ENCODE results near the gene RAD51B. TPM values are rescaled to one million over a fixed set of nuclear protein-coding genes. Genes with fewer than 3 reads are reported as not detected.
A peak's percentile ranks its signal among the peaks of the same experiment; 100 is the strongest.

Gene RAD51B
- total RNA-seq, 4 donors from 2014 or later = 19.6 to 39.7 (median 25.4) TPM

DNA sequence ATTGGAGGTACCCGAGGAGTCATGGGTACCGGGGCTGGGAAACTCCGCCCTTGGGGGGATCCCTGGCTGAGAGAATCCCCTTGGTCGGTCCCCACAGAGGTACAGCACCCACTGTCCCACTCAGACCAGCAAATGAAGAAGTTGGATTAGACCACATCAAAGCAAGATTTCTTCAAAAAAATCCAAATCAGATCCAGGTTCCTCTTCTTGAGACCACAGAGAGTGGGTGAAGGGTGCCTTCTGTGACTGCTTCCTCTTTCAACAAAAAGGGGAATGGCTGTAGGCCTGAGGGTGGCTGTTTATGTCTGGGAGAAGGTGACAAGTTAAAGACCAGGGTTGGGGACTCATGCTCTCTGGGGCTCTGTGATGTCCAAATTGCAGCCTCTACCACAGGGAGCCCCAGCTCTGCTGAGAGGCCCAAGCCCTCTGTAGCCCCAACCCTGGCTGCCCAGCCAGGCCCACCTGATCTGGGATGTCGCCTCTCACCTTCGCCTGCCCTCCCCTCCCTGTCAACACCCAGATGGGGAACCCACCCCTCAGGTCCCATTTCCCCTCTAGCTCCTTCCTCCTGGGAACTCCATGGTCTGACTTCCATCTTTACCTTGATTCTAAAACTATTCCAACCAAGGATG lies 922.4 kb downstream of the RAD51B start:
- H3K4me1 ChIP-seq = no peaks in the 10 kb centered on the region
- WGBS = 88% methylated on average over 6 of the region's 6 CpGs
- peak in 1 of 2 donors; percentile 47 for DNase-seq (ENCODE audit: low spot score in 2 of 2)
- H3K9me3 ChIP-seq = peaks cover 3% of the 10 kb centered on the region
- no peaks in the 10 kb centered on the region for H3K27me3 ChIP-seq
- TF ChIP-seq, protein P1, sequence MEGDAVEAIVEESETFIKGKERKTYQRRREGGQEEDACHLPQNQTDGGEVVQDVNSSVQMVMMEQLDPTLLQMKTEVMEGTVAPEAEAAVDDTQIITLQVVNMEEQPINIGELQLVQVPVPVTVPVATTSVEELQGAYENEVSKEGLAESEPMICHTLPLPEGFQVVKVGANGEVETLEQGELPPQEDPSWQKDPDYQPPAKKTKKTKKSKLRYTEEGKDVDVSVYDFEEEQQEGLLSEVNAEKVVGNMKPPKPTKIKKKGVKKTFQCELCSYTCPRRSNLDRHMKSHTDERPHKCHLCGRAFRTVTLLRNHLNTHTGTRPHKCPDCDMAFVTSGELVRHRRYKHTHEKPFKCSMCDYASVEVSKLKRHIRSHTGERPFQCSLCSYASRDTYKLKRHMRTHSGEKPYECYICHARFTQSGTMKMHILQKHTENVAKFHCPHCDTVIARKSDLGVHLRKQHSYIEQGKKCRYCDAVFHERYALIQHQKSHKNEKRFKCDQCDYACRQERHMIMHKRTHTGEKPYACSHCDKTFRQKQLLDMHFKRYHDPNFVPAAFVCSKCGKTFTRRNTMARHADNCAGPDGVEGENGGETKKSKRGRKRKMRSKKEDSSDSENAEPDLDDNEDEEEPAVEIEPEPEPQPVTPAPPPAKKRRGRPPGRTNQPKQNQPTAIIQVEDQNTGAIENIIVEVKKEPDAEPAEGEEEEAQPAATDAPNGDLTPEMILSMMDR (IDR thresholded peaks at IDR 0.05) = no peak
- TF ChIP-seq POLR2AphosphoS5 (IDR thresholded peaks at IDR 0.05) (no peak), EP300 (IDR thresholded peaks at IDR 0.05) (no peak), POLR2A (IDR thresholded peaks at IDR 0.05) (no peak)
- H3K27ac ChIP-seq = no peak overlapping the region
- H3K36me3 ChIP-seq = no peaks in the 10 kb centered on the region
- H3K4me3 ChIP-seq = no peak overlapping the region

DNA sequence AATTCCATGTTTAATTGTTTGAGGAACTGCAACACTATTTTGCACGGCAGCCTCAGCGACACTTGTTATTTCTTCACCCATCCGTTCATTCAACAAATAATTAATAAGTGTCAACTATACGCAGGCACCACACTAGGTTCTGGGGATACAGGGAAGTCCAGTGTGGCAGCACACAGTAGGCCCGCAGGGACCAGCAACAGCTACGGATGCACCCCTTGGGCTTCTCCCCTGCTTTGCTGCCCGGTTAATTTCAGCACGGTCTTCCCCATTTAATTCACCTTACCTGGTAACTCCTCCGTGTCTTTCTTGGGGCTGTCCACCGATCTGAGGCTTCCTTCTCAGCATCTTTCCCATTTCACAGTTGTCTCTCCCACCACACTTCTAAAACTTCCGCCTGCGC lies 925.0 kb downstream of the RAD51B start:
- peak in 1 of 2 donors; percentile 26 for DNase-seq (ENCODE audit: low spot score in 2 of 2)
- H3K27me3 ChIP-seq = no peaks in the 10 kb centered on the region
- H3K4me3 ChIP-seq = no peak overlapping the region
- no peaks in the 10 kb centered on the region for H3K36me3 ChIP-seq
- TF ChIP-seq, protein P1 (IDR thresholded peaks at IDR 0.05) = no peak
- no peak for TF ChIP-seq POLR2AphosphoS5 (IDR thresholded peaks at IDR 0.05)
- TF ChIP-seq POLR2A (IDR thresholded peaks at IDR 0.05) = no peak
- no peak for TF ChIP-seq EP300 (IDR thresholded peaks at IDR 0.05)
- 95% methylated on average over 12 of the region's 12 CpGs for WGBS
- H3K4me1 ChIP-seq = peaks cover 3% of the 10 kb centered on the region
- no peak overlapping the region for H3K27ac ChIP-seq
- H3K9me3 ChIP-seq = peaks cover 3% of the 10 kb centered on the region

DNA sequence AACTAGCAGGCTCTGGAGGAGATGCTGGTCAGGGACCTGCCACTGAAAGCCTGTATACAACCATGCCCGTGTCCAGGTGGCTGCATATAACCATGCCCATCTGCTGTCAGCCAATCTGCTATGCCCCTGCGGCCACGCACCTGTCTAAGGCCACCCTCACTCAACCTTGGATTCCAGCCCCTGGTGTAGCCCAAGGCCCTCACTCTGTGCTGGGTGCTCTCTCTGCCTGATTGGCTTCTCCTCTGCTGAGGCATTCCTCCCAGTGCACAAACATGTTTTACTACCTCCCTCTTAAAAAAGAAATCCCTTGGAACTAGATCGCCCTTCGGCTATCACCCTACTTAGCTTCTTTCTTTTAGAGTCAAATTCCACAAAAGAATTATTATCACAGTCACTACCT lies 927.8 kb downstream of the RAD51B start:
- Histone ChIP-seq H3K4me3 (no peak overlapping the region), H3K36me3 (no peaks in the 10 kb centered on the region), H3K4me1 (peaks cover 3% of the 10 kb centered on the region), H3K27me3 (no peaks in the 10 kb centered on the region), H3K27ac (no peak overlapping the region), H3K9me3 (no peaks in the 10 kb centered on the region)
- TF ChIP-seq EP300 (IDR thresholded peaks at IDR 0.05) (no peak), POLR2AphosphoS5 (IDR thresholded peaks at IDR 0.05) (no peak), POLR2A (IDR thresholded peaks at IDR 0.05) (no peak)
- TF ChIP-seq, protein P1 (IDR thresholded peaks at IDR 0.05) = no peak
- WGBS = 60% methylated on average over 5 of the region's 5 CpGs
- no peak for DNase-seq (ENCODE audit: low spot score in 2 of 2)

DNA sequence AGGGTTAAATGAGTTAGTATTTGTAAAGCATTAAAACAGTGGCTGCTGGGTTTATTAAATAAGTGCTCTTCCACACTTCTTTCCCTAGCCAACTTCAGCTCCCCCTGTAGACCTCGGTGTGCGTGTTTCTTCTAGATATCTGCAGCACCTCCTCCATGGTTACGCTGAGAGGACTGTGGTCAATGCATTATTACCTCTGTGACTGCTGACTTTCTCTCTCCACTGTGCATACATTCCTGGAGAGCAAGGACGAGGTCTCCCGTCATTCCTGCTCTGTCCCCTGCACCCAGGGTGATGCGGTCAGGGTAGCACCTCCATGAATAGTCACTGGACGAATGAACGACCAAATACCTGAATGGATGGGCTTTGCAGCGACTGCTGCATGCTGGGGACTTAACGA lies 928.7 kb downstream of the RAD51B start:
- Histone ChIP-seq H3K4me3 (no peak overlapping the region), H3K9me3 (no peaks in the 10 kb centered on the region), H3K27me3 (no peaks in the 10 kb centered on the region), H3K27ac (no peak overlapping the region), H3K4me1 (peaks cover 3% of the 10 kb centered on the region), H3K36me3 (no peaks in the 10 kb centered on the region)
- DNase-seq (ENCODE audit: low spot score in 2 of 2) = no peak
- TF ChIP-seq POLR2AphosphoS5 (IDR thresholded peaks at IDR 0.05) = no peak
- TF ChIP-seq POLR2A (IDR thresholded peaks at IDR 0.05) = no peak
- no peak for TF ChIP-seq EP300 (IDR thresholded peaks at IDR 0.05)
- TF ChIP-seq, protein P1 (IDR thresholded peaks at IDR 0.05) = no peak
- 92% methylated on average over 10 of the region's 10 CpGs for WGBS

DNA sequence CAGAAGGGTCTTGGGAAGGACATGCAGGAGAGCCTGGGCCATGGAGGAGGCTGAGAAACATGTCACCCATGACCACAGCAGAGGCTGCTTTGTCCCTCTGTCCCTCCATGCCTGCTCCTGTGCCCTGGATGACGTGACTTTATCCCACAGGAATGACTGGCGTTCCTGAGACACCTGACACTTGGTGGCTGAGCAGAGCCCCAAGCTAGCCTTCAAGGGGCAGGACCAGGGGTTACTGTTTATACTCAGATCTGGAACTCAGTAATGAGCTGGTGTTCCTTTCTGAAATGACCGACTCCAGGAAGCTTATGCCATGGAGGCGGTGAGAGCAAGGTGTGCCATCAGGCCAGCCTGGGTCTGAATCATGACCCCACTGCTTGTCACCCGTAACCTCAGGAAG lies 929.1 kb downstream of the RAD51B start:
- Histone ChIP-seq H3K4me3 (no peak overlapping the region), H3K36me3 (no peaks in the 10 kb centered on the region), H3K4me1 (peaks cover 3% of the 10 kb centered on the region), H3K9me3 (no peaks in the 10 kb centered on the region), H3K27ac (no peak overlapping the region), H3K27me3 (no peaks in the 10 kb centered on the region)
- DNase-seq (ENCODE audit: low spot score in 2 of 2) = peak in 1 of 2 donors; percentile 19
- WGBS = 100% methylated on average over 5 of the region's 5 CpGs
- TF ChIP-seq POLR2AphosphoS5 (IDR thresholded peaks at IDR 0.05) = no peak
- TF ChIP-seq POLR2A (IDR thresholded peaks at IDR 0.05) = no peak
- no peak for TF ChIP-seq EP300 (IDR thresholded peaks at IDR 0.05)
- TF ChIP-seq, protein P1 (IDR thresholded peaks at IDR 0.05) = no peak
